ENCODE data around the gene ITGB4. TPM values are rescaled to one million over a fixed set of nuclear protein-coding genes. Genes with fewer than 3 reads are reported as not detected.

ITGB4 gene
- total and polyA plus RNA-seq, 2 of the 13 experiments (the other 11 are each of a cell fraction or from before 2014, with no cell fraction given) = 6.9 to 14.5 TPM

DNA sequence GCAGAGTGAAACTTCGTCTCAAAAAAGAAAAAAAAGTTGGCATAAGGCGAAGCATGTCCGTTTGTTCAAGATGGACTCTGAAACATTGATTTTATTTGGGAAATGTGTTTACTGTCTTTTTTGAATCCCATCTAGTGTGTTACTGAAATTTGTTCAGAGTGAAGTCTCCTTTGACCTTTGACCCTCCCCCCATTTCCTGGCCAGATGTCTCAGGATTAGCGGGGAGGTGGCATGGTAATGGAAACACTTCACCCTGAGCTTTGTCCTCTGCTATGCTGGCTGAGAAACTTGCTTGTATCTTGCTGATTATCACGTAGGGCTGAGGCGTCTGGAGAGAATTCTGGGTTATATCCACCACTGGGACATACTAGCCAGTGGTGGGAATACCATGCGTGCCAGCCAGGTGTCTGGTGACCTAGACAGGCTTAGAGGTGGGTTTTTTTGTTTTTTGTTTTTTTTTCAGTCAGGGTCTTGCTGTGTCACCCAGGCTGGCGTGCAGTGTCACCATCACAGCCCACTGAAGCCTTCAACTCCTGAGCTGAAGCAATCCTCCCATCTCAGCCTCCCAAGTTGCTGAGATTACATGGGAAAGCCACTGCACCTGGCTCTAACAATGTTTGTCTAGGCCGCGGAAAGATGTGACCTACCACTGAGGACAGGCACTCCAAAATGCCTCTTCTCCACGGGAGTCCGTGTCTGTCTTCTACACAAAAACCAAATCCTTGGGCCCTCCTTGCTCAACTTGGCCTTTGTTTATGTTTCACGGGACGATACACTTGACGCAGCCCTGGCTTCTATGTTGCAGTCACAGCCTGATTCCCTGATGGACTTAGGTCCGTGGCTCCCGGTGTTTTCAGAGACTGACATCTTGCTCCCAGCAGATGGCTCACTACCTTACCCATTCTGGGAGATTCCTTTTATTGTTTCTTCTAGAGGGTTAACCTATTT lies 50.3 kb downstream of the ITGB4 start (continued):
- TF ChIP-seq MIER2 (CRISPR knock-in tag; IDR thresholded peaks at IDR 0.05) = no peak
- TF ChIP-seq, protein P1, sequence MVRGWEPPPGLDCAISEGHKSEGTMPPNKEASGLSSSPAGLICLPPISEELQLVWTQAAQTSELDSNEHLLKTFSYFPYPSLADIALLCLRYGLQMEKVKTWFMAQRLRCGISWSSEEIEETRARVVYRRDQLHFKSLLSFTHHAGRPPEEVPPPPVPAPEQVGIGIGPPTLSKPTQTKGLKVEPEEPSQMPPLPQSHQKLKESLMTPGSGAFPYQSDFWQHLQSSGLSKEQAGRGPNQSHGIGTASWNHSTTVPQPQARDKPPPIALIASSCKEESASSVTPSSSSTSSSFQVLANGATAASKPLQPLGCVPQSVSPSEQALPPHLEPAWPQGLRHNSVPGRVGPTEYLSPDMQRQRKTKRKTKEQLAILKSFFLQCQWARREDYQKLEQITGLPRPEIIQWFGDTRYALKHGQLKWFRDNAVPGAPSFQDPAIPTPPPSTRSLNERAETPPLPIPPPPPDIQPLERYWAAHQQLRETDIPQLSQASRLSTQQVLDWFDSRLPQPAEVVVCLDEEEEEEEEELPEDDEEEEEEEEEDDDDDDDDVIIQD (CRISPR knock-in tag; IDR thresholded peaks at IDR 0.05; ENCODE audit: low read depth) = 0 out of 2 replicates have a peak, but pooled peaks have one; percentile 29
- TF ChIP-seq ZFP90 (CRISPR knock-in tag; IDR thresholded peaks at IDR 0.05; ENCODE audit: borderline replicate concordance) = 0 out of 2 replicates have a peak, but pooled peaks have one; percentile 41
- no peak for TF ChIP-seq RCOR2 (CRISPR knock-in tag; IDR thresholded peaks at IDR 0.05)
- TF ChIP-seq, protein P2, sequence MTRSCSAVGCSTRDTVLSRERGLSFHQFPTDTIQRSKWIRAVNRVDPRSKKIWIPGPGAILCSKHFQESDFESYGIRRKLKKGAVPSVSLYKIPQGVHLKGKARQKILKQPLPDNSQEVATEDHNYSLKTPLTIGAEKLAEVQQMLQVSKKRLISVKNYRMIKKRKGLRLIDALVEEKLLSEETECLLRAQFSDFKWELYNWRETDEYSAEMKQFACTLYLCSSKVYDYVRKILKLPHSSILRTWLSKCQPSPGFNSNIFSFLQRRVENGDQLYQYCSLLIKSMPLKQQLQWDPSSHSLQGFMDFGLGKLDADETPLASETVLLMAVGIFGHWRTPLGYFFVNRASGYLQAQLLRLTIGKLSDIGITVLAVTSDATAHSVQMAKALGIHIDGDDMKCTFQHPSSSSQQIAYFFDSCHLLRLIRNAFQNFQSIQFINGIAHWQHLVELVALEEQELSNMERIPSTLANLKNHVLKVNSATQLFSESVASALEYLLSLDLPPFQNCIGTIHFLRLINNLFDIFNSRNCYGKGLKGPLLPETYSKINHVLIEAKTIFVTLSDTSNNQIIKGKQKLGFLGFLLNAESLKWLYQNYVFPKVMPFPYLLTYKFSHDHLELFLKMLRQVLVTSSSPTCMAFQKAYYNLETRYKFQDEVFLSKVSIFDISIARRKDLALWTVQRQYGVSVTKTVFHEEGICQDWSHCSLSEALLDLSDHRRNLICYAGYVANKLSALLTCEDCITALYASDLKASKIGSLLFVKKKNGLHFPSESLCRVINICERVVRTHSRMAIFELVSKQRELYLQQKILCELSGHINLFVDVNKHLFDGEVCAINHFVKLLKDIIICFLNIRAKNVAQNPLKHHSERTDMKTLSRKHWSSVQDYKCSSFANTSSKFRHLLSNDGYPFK (CRISPR knock-in tag; IDR thresholded peaks at IDR 0.05; ENCODE audit: borderline replicate concordance) = peak; percentile 37; the same call in 1 of the 2 replicates
- no peak for TF ChIP-seq SOX6 (IDR thresholded peaks at IDR 0.05)
- peak; percentile 9; the same call in 1 of the 2 replicates for TF ChIP-seq SOX6 (CRISPR knock-in tag; IDR thresholded peaks at IDR 0.05)
- TF ChIP-seq RXRB (CRISPR knock-in tag; IDR thresholded peaks at IDR 0.05; ENCODE audit: borderline replicate concordance) = peak; percentile 28; the same call in 1 of the 2 replicates
- TF ChIP-seq, protein P3, sequence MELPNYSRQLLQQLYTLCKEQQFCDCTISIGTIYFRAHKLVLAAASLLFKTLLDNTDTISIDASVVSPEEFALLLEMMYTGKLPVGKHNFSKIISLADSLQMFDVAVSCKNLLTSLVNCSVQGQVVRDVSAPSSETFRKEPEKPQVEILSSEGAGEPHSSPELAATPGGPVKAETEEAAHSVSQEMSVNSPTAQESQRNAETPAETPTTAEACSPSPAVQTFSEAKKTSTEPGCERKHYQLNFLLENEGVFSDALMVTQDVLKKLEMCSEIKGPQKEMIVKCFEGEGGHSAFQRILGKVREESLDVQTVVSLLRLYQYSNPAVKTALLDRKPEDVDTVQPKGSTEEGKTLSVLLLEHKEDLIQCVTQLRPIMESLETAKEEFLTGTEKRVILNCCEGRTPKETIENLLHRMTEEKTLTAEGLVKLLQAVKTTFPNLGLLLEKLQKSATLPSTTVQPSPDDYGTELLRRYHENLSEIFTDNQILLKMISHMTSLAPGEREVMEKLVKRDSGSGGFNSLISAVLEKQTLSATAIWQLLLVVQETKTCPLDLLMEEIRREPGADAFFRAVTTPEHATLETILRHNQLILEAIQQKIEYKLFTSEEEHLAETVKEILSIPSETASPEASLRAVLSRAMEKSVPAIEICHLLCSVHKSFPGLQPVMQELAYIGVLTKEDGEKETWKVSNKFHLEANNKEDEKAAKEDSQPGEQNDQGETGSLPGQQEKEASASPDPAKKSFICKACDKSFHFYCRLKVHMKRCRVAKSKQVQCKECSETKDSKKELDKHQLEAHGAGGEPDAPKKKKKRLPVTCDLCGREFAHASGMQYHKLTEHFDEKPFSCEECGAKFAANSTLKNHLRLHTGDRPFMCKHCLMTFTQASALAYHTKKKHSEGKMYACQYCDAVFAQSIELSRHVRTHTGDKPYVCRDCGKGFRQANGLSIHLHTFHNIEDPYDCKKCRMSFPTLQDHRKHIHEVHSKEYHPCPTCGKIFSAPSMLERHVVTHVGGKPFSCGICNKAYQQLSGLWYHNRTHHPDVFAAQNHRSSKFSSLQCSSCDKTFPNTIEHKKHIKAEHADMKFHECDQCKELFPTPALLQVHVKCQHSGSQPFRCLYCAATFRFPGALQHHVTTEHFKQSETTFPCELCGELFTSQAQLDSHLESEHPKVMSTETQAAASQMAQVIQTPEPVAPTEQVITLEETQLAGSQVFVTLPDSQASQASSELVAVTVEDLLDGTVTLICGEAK (IDR thresholded peaks at IDR 0.05) = no peak
- TF ChIP-seq, protein P3 (CRISPR knock-in tag; IDR thresholded peaks at IDR 0.05) = 0 out of 2 replicates have a peak, but pooled peaks have one; percentile 18
- peak; percentile 21; the same call in 1 of the 2 replicates for TF ChIP-seq ZNF614 (CRISPR knock-in tag; IDR thresholded peaks at IDR 0.05; ENCODE audit: borderline replicate concordance)
- TF ChIP-seq SALL1 (CRISPR knock-in tag; IDR thresholded peaks at IDR 0.05) = peak; percentile 47; the same call in 1 of the 2 replicates
- peak; percentile 16; the same call in 1 of the 2 replicates for TF ChIP-seq ETV5 (CRISPR knock-in tag; IDR thresholded peaks at IDR 0.05; ENCODE audit: borderline replicate concordance)
